Middle frontal gyrus (tissue), 1 donor: Measurements from ENCODE around the gene RASSF10.
"Not testable (repeated sequence)": the region's sequence is repeated elsewhere in the genome, so short reads cannot be mapped to it uniquely, and the experiment has no call there.

ENCODE experiments used
- DNase-seq: peaks from one replicate; pipeline ENCODE4 v3.0.0-alpha.2; 2015; ENCODE audit warnings: low spot score; ENCODE audit errors: extremely low spot score

RASSF10 gene

DNA sequence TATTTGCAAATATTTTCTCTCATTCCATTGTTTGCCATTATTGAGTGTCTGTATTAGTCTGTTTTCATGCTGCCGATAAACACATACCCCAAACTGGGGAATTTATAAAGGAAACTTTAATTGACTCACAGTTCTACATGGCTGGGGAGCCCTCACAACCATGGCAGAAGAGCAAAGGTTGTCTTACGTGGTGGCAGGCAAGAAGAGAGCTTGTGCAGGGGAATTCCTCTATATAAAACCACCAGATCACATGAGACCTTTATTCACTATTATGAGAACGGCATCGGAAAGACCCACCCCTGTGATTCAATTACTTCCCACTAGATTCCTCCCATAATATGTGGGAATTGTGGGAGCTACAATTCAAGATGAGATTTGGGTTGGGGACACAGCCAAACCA lies 10.2 kb downstream of the RASSF10 start:
- no peak for DNase-seq

GRCh38 chr11:13023423-13023822 lies 14.3 kb downstream of the RASSF10 start:
- no peak for DNase-seq

DNA sequence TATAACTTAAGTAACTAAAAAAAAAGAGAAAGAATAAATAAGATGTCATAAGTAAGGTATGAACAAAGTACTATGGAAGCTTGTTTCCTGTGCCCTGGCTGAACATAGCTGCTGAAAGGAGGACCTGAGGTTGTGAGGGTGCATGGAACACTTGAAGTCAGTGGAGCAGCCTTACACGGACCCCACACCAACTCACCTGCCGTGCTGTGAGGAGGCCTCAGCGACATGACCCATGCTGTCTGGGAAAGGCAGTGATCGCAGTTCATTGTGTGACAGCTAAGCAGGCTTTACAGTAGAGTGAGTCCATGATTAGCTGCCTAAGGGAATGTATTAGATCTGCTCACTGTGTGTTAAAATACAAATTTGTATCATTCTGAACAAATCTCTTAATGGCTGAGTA lies 17.6 kb downstream of the RASSF10 start:
- no peak for DNase-seq

DNA sequence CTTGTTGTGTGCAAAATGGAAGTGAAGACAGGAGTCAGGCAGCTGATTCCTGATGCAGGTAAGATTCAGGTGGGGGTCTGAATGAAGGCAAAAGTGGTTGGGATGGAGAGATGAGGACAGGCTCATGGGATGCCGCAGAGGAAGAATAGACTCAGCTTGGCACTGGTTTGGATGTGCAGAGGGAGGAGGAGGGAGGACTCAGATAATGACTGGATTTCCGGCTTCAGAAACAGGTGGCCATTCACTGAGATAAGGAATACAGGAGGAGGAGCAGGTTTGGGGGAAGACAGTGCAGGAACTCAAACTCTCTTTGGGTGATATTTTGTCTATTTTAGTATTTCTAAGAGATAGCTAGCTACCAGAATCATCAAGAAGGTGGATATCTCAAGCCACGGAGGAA lies 19.2 kb downstream of the RASSF10 start:
- no peak for DNase-seq

DNA sequence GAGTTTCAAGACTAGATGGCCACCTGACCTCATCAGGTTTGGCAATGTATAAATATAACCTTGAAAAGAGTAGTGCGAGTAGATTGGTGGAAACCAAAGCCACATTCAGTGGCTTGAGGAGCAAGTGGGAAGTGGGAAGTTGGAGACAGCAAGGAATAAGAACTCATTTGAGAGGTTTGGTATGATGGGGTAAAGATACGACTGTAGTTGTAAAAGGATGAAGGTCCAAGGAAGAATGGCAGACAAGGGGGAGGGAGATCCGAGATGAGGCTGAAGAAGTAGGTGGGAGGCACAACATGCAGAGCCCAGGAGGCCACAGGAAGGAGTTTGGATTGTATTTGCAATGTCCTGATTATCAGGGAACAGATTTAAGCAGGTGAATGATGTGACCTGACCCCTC lies 20.8 kb downstream of the RASSF10 start:
- no peak for DNase-seq

- no peak for DNase-seq
Measured at GRCh38 chr11:13030857-13031256, 21.7 kb downstream of the RASSF10 start.

DNA sequence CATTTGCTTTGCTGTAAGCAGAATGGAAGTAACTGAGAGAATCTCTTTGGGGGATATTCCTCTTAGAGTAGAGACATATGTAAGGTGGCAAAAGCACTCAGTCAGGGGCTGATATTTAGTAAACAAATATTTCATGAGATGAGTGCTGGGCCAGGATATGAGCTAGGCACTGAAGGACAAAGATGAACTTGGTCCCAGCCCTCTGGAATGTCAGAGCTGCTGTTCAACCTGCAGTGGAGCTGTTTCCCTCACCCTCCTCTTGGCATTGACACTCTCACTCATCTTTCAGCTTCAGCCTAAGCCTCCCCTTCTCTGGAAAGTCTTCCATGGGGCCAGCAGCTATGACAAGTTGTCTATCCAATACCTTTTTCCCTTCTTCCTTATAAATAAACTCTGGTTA lies 22.2 kb downstream of the RASSF10 start:
- no peak for DNase-seq

DNA sequence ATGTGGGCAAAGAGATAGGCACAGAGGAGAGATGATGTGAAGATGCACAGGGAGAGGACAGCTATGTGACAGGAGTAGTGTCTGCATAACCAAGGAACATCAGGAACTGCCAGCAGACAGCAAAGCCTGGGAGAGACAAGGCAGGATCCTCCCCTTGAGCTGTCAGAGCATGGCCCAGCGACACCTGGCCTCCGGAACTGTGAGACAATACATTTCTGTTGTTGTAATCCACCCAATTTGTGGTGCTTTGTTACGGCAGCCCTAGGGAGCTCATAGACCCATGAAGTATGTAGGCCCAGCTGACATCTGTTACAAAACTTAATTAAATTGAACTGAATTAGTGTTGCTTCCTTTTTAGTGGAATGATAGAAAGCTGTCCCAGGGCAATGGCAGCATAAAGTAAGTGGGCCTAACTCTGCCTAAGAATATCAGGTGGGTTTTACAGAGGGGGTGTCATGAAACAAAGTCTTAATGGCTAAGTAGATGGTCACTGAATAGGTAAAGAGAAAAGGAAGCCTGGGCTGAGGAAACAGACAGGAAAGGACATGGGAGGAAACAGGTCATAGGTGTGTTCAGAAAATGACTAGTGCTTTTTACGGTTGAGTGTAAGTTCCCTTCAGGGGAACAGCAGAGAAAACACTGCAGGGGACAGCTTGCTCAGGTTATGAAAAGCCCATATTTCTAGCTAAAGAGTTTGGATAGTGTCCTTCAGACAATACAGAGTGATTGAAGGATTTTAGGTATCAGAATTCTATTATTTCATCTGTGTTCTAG lies 24.8 kb downstream of the RASSF10 start:
- no peak for DNase-seq

- DNase-seq, result no peak
Measured at GRCh38 chr11:13035711-13036110, 26.6 kb downstream of the RASSF10 start.

DNA sequence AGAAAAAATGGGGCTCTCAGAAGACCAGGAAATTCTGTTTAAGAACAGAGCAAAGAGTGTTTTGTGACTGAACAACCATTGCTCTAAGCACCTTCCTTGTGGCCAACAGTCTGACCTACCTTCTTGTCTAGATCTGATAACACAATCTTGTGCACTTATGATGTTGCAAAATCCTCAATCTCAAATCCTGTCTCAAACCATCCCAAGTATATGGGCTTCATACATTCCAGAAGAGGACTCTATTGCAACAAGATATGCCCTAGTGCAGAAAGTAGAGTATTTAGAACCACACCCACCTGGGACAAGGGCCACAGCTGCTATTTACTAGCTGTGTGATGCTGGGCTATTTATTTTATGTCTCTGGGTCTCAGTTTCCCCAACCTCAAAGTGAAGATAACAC lies 27.1 kb downstream of the RASSF10 start:
- no peak for DNase-seq

DNA sequence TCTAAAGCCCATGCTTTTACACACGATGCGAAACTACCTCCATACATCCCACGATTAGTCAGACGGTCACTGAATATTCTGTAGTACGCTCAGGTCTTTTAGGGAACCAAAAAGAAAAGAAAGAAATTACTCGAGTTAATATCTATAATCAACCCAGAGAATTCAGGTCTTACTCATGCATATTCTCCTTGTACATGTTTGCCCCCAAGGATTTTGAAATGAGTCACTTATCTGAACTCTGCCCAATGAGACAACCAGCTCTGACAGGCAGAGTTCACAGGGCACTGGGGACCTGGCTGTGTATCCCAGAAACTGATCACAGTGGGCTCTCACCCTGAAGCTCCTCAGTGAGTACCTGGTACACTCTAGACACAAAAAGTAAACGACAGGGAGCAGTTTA lies 29.2 kb downstream of the RASSF10 start:
- DNase-seq, result no peak

DNA sequence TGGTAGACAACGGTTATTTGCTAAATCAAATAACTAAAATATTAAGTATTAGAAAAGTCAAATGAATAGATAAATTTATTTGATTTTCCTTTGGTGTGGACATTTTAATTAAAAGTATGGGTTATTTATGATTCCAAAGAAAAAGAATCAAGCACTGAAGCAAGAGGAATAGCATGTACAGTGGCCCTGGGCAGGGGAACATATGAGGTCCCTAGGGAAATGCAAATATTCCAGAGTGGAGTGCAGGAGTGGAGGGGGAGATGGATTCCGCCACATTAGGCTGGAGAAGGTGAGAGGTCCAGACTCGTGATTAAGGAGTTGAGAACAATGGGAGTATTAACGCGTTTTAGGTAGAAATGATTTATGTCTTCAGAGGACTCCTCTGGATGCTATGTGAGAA lies 30.0 kb downstream of the RASSF10 start:
- DNase-seq, result no peak

- DNase-seq, result no peak
Measured at GRCh38 chr11:13040969-13041561, 31.9 kb downstream of the RASSF10 start.

DNA sequence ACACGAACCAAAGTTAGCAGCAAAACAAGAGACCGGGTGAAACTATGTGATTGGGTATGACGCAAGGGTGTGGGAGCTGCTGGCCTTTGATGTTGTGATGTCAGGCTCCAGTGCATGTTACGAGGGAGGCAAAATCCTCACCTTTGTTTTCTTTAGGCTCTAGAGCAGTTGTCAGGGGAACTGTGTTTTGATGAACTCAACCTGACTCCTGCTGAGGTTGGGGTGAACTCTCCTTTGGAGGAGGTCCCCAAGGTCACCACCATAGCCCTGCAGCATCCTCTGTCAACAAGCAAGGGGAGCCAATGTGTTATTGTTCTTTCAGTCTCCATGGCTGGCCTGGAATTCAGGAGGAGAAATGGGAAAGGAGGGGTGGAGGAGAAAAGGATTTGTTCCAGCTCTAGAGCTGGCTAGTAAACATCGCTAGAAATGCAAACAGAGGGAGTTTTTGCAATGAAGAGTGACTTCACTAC lies 33.8 kb downstream of the RASSF10 start:
- no peak for DNase-seq

GRCh38 chr11:13043912-13044628 lies 35.0 kb downstream of the RASSF10 start:
- DNase-seq, result no peak

DNA sequence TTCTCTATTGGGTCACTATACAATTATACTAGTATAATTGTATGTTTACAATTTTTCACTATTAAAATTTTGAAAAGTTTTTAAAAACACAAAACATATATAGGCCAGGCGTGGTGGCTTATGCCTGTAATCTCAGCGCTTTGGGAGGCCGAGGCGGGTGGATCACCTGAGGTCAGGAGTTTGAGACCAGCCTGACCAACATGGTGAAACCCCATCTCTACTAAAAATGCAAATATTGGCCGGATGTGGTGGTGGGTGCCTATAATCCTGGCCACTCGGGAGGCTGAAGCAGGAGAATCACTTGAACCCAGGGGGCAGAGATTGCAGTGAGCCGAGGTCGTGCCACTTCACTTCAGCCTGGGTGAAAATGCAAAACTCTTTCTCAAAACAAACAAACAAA lies 36.0 kb downstream of the RASSF10 start:
- not testable (repeated sequence) for DNase-seq

DNA sequence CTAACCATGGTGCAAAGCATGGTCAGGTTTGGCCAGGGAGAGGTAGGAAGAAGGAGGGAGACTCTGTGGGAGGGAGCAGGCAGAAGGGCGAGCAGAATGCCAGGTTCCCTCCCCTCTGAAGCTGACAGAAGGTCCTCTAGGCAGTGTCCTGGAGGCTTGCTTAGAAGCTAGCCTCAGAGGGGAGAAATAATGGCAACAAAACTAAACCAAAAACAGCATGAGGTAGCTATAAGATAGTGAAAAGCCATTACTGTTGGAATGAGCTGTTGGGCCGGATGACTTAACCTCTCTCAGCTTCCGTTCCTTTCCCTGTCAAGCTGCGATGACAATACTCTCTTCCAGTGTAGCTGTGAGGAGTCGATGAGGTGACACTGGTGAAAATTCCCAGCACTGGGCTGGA lies 36.6 kb downstream of the RASSF10 start:
- DNase-seq, result no peak

- DNase-seq, result no peak
Measured at GRCh38 chr11:13046637-13047570, 37.8 kb downstream of the RASSF10 start.

DNA sequence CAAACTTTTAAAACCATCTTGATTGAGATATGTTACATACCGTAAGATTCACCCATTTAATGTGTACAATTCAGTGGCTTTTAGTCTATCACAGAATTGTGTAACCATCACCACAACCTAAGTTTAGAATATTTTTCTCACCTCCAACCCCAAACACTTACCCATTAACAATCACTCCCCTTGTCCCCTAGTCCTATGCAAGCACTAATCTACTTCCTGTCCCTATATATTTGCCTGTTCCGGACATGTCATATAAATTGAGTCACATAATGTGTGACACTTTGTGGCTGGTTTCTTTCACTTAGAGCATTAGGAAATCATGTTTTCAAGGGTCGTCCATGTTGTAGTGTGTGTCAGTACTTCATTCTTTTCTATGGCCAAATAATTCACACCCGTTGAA lies 38.8 kb downstream of the RASSF10 start:
- no peak for DNase-seq

- DNase-seq, result no peak
Measured at GRCh38 chr11:13051257-13051656, 42.1 kb downstream of the RASSF10 start.

DNA sequence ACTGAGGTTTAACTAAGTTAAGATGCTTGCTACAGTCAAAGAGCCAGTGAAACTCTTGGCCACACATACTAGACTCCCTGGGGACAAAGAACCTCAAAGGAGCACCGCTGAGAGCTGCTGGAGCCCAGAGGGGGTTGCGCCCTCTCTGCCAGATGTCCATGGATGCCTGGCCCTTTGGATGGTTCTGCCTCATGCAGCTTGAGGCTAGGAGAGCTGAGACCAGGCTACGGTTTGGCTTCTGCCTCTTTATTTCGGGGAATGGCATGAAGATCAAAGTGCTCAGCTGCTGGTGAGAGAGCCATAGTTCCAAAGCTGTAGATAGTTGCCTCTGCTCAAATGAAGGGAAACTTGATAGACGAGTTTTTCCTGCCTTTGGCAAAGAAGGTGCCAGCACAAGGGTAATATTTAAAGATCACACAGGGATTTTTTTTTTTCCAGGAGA lies 43.0 kb downstream of the RASSF10 start:
- no peak for DNase-seq
